K562 (cell line): ENCODE data around the gene RILP. TPM values are rescaled to one million over a fixed set of nuclear protein-coding genes. Genes with fewer than 3 reads are reported as not detected.

ENCODE experiments used
- ASH1L ChIP-seq: fragments of 450-650 bp; IDR thresholded peaks from 2 replicates; pipeline ENCODE4 v1.6.1; 2018; ENCODE audit warnings: borderline replicate concordance, mild to moderate bottlenecking, low read depth; ENCODE audit not compliant: partially characterized antibody
- CHD2 ChIP-seq: IDR thresholded peaks from 2 replicates; pipeline ENCODE4 v1.6.1; 2011; ENCODE audit warnings: low read depth, low read length
- CSDE1 ChIP-seq, 2 experiments: fragments of 450-650 bp; IDR thresholded peaks; 2 replicates each; pipeline ENCODE4 v1.6.1; 2016; ENCODE audit warnings: mild to moderate bottlenecking in 1 of 2
- DNMT1 ChIP-seq: fragments of 450-650 bp; IDR thresholded peaks from 2 replicates; pipeline ENCODE4 v1.6.1; 2016; ENCODE audit warnings: antibody characterized with exemption, mild to moderate bottlenecking
- FOXP1 ChIP-seq: sonication (generic); formaldehyde crosslinking; IDR thresholded peaks from 2 replicates; pipeline ENCODE4 v1.8.0; 2022; ENCODE audit warnings: mild to moderate bottlenecking, missing genetic modification reagents
- NEUROD1 ChIP-seq: fragments of 150-350 bp; IDR thresholded peaks from 2 replicates; pipeline ENCODE4 v1.6.1; 2014; ENCODE audit warnings: borderline replicate concordance, low read length, low read depth; ENCODE audit not compliant: partially characterized antibody
- POLR2AphosphoS2 ChIP-seq: IDR thresholded peaks from 2 replicates; pipeline ENCODE4 v1.6.1; 2012; ENCODE audit warnings: low read length, improper control_type of control experiment
- SP2 ChIP-seq: IDR thresholded peaks from 2 replicates; pipeline ENCODE4 v1.6.1; 2011; ENCODE audit warnings: mild to moderate bottlenecking, low read depth, low read length, moderate library complexity; ENCODE audit not compliant: poor library complexity, severe bottlenecking; ENCODE audit errors: extremely low read depth
- ZKSCAN8 ChIP-seq: fragments of 200-800 bp; sonication (Bioruptor generic); IDR thresholded peaks from 2 replicates; pipeline ENCODE4 v1.6.1; 2016; ENCODE audit warnings: missing genetic modification characterization, missing compliant biosample characterization
- ZNF212 ChIP-seq: fragments of 450-650 bp; formaldehyde crosslinking; IDR thresholded peaks from 2 replicates; pipeline ENCODE4 v1.4.0; 2020; ENCODE audit warnings: mild to moderate bottlenecking
- ZNF3 ChIP-seq: fragments of 250-450 bp; sonication (Bioruptor Pico); IDR thresholded peaks from 2 replicates; pipeline ENCODE4 v1.5.0; 2021; ENCODE audit warnings: mild to moderate bottlenecking, moderate library complexity
- ZNF695 ChIP-seq: fragments of 450-650 bp; formaldehyde crosslinking; IDR thresholded peaks from 2 replicates; pipeline ENCODE4 v1.4.0; 2020; ENCODE audit warnings: mild to moderate bottlenecking, moderate library complexity
- polyA plus RNA-seq, 8 experiments: library from polyadenylated mRNA; depleted of rRNA in 4 of 8; stranded (reverse) in 5 of 8; unstranded in 3 of 8; fragments of >200 nt; fragmentation: Nextera tagmentation in 2 of 8; fragmentation: Illumina TruSeq in 1 of 8; extraction: Ambion mirVana in 2 of 8; extraction: Trizol in 1 of 8; gene quantifications; 2 replicates each; pipeline versions ENCODE4 v1.2.1 to v1.2.3, GENCODE V29; 2011 to 2014; ENCODE audit warnings: inconsistent platforms in 1 of 8, missing spikeins in 1 of 8
- total RNA-seq, 7 experiments: library from RNA; depleted of rRNA in 6 of 7; stranded (reverse); fragments of >200 nt in 6 of 7; fragmentation: Illumina TruSeq in 2 of 7; extraction: Trizol in 2 of 7; gene quantifications; 2 replicates each; pipeline versions ENCODE4 v1.2.1 to v1.2.3, GENCODE V29; 2011 to 2021; ENCODE audit warnings: low replicate concordance in 1 of 7
- TF ChIP-seq, protein P1 (sequence below), 3 experiments: fragments of 200-800 bp in 1 of 3; sonication (Bioruptor generic) in 1 of 3; sonication (generic) in 1 of 3; formaldehyde crosslinking in 1 of 3; IDR thresholded peaks; 2 replicates each; pipeline versions ENCODE4 v1.6.1 to v1.8.0; 2016 to 2022; ENCODE audit warnings: mild to moderate bottlenecking in 2 of 3, missing compliant biosample characterization in 2 of 3, missing genetic modification characterization in 2 of 3, missing genetic modification reagents in 1 of 3
- TF ChIP-seq, protein P2 (sequence below): fragments of 450-650 bp; IDR thresholded peaks from 2 replicates; pipeline ENCODE4 v1.6.1; 2016; ENCODE audit warnings: low read depth, mild to moderate bottlenecking, moderate library complexity
- TF ChIP-seq, protein P3 (sequence below): fragments of 250-450 bp; sonication (Bioruptor Pico); IDR thresholded peaks from 2 replicates; pipeline ENCODE4 v1.4.0; 2020; ENCODE audit warnings: mild to moderate bottlenecking, moderate library complexity, borderline replicate concordance
- TF ChIP-seq, protein P4 (sequence below), 2 experiments: IDR thresholded peaks in 1 of 2; conservative IDR thresholded peaks in 1 of 2; 2 replicates each; pipeline ENCODE4 v1.6.1; 2016; ENCODE audit warnings: low read depth in 2 of 2, mild to moderate bottlenecking in 1 of 2, missing compliant biosample characterization in 1 of 2, missing genetic modification characterization in 1 of 2, moderate library complexity in 1 of 2
- TF ChIP-seq, protein P5 (sequence below): fragments of 200-800 bp; sonication (Bioruptor generic); IDR thresholded peaks from 2 replicates; pipeline ENCODE4 v1.6.1; 2017; ENCODE audit warnings: missing genetic modification characterization, missing compliant biosample characterization

Gene RILP
- total and polyA plus RNA-seq, 9 of the 15 experiments (the other 6 are each of a cell fraction or from before 2014, with no cell fraction given) = 0.75 to 54.9 (median 27.8) TPM

DNA sequence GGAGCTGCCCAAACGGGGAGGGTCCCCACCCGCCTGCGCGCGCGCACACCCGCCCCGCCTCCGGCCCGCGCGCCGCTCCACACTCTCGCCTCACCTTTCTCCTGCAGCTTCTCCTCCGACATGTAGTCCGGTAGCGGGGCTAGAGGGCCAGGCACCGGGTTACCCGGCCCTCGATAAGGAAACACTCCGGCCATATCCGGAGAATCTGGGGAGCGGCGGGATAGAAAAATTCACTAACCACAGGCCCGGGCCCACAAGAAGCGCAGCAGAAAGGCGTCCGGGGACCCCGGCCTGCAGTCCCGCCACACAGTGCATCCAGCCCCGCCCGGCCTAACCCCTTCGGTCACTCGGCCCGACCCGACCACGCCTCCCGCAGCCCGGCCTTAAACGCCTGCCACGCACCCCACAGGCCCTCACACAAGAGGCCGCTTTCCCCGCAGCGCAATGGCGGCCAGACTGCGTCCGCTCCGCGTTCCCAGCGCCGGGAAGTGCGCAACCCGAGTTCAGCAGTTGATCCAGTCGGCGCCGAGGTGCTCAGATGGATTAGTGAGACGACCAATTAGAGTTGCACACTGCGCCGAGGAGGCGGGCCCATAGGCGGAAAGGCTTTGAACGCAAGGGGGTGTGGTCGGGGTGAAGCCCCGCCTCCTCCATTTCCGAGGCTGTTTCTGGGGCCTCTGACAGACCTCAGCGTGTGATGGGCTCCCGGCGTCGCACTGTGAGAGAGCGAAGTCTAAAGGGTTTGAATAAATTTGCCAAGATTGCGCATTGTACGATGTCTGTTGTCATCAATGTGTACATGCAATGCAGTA lies 34.9 kb upstream of the RILP start, which contains the start of gene PRPF8 (continued):
- peak; percentile 77 for TF ChIP-seq NEUROD1
- TF ChIP-seq CSDE1 (IDR thresholded peaks at IDR 0.05) = no peak
- no peak for TF ChIP-seq DNMT1
- peak; percentile 39 for TF ChIP-seq ASH1L
- no peak for TF ChIP-seq ZNF212 (CRISPR knock-in tag)
- TF ChIP-seq, protein P1, sequence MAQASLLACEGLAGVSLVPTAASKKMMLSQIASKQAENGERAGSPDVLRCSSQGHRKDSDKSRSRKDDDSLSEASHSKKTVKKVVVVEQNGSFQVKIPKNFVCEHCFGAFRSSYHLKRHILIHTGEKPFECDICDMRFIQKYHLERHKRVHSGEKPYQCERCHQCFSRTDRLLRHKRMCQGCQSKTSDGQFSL (CRISPR knock-in tag; IDR thresholded peaks at IDR 0.05) = no peak
- TF ChIP-seq, protein P1 (tag; IDR thresholded peaks at IDR 0.05) = no peak
- TF ChIP-seq, protein P2, sequence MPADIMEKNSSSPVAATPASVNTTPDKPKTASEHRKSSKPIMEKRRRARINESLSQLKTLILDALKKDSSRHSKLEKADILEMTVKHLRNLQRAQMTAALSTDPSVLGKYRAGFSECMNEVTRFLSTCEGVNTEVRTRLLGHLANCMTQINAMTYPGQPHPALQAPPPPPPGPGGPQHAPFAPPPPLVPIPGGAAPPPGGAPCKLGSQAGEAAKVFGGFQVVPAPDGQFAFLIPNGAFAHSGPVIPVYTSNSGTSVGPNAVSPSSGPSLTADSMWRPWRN = no peak
- peak; percentile 37; the same call in 1 of the 2 replicates for TF ChIP-seq CHD2
- TF ChIP-seq POLR2AphosphoS2 = no peak
- no peak for TF ChIP-seq ZNF695 (CRISPR knock-in tag)
- no peak for TF ChIP-seq FOXP1 (CRISPR knock-in tag)
- TF ChIP-seq, protein P3, sequence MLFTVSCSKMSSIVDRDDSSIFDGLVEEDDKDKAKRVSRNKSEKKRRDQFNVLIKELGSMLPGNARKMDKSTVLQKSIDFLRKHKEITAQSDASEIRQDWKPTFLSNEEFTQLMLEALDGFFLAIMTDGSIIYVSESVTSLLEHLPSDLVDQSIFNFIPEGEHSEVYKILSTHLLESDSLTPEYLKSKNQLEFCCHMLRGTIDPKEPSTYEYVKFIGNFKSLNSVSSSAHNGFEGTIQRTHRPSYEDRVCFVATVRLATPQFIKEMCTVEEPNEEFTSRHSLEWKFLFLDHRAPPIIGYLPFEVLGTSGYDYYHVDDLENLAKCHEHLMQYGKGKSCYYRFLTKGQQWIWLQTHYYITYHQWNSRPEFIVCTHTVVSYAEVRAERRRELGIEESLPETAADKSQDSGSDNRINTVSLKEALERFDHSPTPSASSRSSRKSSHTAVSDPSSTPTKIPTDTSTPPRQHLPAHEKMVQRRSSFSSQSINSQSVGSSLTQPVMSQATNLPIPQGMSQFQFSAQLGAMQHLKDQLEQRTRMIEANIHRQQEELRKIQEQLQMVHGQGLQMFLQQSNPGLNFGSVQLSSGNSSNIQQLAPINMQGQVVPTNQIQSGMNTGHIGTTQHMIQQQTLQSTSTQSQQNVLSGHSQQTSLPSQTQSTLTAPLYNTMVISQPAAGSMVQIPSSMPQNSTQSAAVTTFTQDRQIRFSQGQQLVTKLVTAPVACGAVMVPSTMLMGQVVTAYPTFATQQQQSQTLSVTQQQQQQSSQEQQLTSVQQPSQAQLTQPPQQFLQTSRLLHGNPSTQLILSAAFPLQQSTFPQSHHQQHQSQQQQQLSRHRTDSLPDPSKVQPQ (CRISPR knock-in tag) = no peak
- TF ChIP-seq, protein P4, sequence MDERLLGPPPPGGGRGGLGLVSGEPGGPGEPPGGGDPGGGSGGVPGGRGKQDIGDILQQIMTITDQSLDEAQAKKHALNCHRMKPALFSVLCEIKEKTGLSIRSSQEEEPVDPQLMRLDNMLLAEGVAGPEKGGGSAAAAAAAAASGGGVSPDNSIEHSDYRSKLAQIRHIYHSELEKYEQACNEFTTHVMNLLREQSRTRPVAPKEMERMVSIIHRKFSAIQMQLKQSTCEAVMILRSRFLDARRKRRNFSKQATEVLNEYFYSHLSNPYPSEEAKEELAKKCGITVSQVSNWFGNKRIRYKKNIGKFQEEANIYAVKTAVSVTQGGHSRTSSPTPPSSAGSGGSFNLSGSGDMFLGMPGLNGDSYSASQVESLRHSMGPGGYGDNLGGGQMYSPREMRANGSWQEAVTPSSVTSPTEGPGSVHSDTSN (CRISPR knock-in tag; IDR thresholded peaks at IDR 0.05; ENCODE audit: low read depth) = no peak
- TF ChIP-seq, protein P4 (tag; conservative IDR thresholded peaks at IDR 0.05; ENCODE audit: low read depth) = peak; percentile 86
- TF ChIP-seq ZNF3 = no peak
- no peak for TF ChIP-seq ZKSCAN8 (CRISPR knock-in tag)
- TF ChIP-seq, protein P5, sequence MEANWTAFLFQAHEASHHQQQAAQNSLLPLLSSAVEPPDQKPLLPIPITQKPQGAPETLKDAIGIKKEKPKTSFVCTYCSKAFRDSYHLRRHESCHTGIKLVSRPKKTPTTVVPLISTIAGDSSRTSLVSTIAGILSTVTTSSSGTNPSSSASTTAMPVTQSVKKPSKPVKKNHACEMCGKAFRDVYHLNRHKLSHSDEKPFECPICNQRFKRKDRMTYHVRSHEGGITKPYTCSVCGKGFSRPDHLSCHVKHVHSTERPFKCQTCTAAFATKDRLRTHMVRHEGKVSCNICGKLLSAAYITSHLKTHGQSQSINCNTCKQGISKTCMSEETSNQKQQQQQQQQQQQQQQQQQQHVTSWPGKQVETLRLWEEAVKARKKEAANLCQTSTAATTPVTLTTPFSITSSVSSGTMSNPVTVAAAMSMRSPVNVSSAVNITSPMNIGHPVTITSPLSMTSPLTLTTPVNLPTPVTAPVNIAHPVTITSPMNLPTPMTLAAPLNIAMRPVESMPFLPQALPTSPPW (CRISPR knock-in tag) = peak; percentile 47
- peak; percentile 68 for TF ChIP-seq SP2
